ENCODE measurements around the gene CEP55.

CEP55 gene

GRCh38 chr10:93498166-93498565 is 1.8 kb downstream of the CEP55 start:
- DNase-seq (ENCODE audit: extremely low spot score) = no peak
- POLR2A ChIA-PET = no interaction called here
- CTCF ChIA-PET = no interaction called here
- TF ChIP-seq BHLHE40 (IDR thresholded peaks at IDR 0.05; ENCODE audit: borderline replicate concordance) = no peak
- TF ChIP-seq HDGF (IDR thresholded peaks at IDR 0.05; ENCODE audit: borderline replicate concordance) = no peak

GRCh38 chr10:93501650-93502049 is 5.2 kb downstream of the CEP55 start:
- ChIA-PET POLR2A (no interaction called here), CTCF (interaction anchor here (0.6 to 2.3 kb wide), 3 partner anchors 10 to 314 kb away, joined by 3 to 6 read pairs (median 4); no protein-coding TSS in a partner anchor)
- TF ChIP-seq FOXK2 (IDR thresholded peaks at IDR 0.05) (no peak), ELF4 (IDR thresholded peaks at IDR 0.05) (no peak), HDGF (IDR thresholded peaks at IDR 0.05; ENCODE audit: borderline replicate concordance) (no peak), SP1 (IDR thresholded peaks at IDR 0.05) (no peak), FOXA1 (IDR thresholded peaks at IDR 0.05) (no peak), NFRKB (IDR thresholded peaks at IDR 0.05) (no peak), L3MBTL2 (conservative IDR thresholded peaks at IDR 0.05) (no peak), ZNF384 (IDR thresholded peaks at IDR 0.05) (no peak), TARDBP (IDR thresholded peaks at IDR 0.05) (no peak), ARNT (IDR thresholded peaks at IDR 0.05) (no peak), PKNOX1 (IDR thresholded peaks at IDR 0.05) (no peak), SUZ12 (IDR thresholded peaks at IDR 0.05) (no peak), LEF1 (IDR thresholded peaks at IDR 0.05; ENCODE audit: borderline replicate concordance) (no peak), CTBP1 (IDR thresholded peaks at IDR 0.05; ENCODE audit: borderline replicate concordance) (no peak), BHLHE40 (IDR thresholded peaks at IDR 0.05; ENCODE audit: borderline replicate concordance) (no peak), FOXM1 (IDR thresholded peaks at IDR 0.05; ENCODE audit: borderline replicate concordance) (no peak)
- no peak for DNase-seq (ENCODE audit: extremely low spot score)

- no peak for DNase-seq (ENCODE audit: extremely low spot score)
- CTCF ChIA-PET = interaction anchor here (0.6 to 2.3 kb wide), 3 partner anchors 8 to 146 kb away, joined by 3 to 6 read pairs (median 4); no protein-coding TSS in a partner anchor
Measured at GRCh38 chr10:93503075-93503474, 6.7 kb downstream of the CEP55 start.

GRCh38 chr10:93505075-93505474 is 8.7 kb downstream of the CEP55 start:
- DNase-seq (ENCODE audit: extremely low spot score) = no peak
- ChIA-PET POLR2A (interaction anchor here (2.2 kb wide), 1 partner anchor 9 kb away, joined by 13 read pairs; the partner anchor contains the start of gene CEP55), CTCF (interaction anchor here (0.6 kb wide), 1 partner anchor 122 kb away, joined by 3 read pairs; no protein-coding TSS in a partner anchor)
- no peak for TF ChIP-seq HDGF (IDR thresholded peaks at IDR 0.05; ENCODE audit: borderline replicate concordance)
- no peak for TF ChIP-seq ELF4 (IDR thresholded peaks at IDR 0.05)
- no peak for TF ChIP-seq SP1 (IDR thresholded peaks at IDR 0.05)
- TF ChIP-seq CTBP1 (IDR thresholded peaks at IDR 0.05; ENCODE audit: borderline replicate concordance) = no peak
- TF ChIP-seq L3MBTL2 (conservative IDR thresholded peaks at IDR 0.05) = no peak
- TF ChIP-seq LEF1 (IDR thresholded peaks at IDR 0.05; ENCODE audit: borderline replicate concordance) = no peak
- no peak for TF ChIP-seq PKNOX1 (IDR thresholded peaks at IDR 0.05)
- no peak for TF ChIP-seq BHLHE40 (IDR thresholded peaks at IDR 0.05; ENCODE audit: borderline replicate concordance)
- no peak for TF ChIP-seq FOXM1 (IDR thresholded peaks at IDR 0.05; ENCODE audit: borderline replicate concordance)
- no peak for TF ChIP-seq NFRKB (IDR thresholded peaks at IDR 0.05)
- no peak for TF ChIP-seq FOXK2 (IDR thresholded peaks at IDR 0.05)
- TF ChIP-seq ARNT (IDR thresholded peaks at IDR 0.05) = no peak
- no peak for TF ChIP-seq FOXA1 (IDR thresholded peaks at IDR 0.05)
- TF ChIP-seq TARDBP (IDR thresholded peaks at IDR 0.05) = no peak
- no peak for TF ChIP-seq ZNF384 (IDR thresholded peaks at IDR 0.05)
- TF ChIP-seq SUZ12 (IDR thresholded peaks at IDR 0.05) = no peak

More at GRCh38 chr10:93503075-93503474, 6.7 kb downstream of the CEP55 start:
- POLR2A ChIA-PET = no interaction called here
- no peak for TF ChIP-seq SP1 (IDR thresholded peaks at IDR 0.05)
- TF ChIP-seq SUZ12 (IDR thresholded peaks at IDR 0.05) = no peak
- no peak for TF ChIP-seq ZNF384 (IDR thresholded peaks at IDR 0.05)
- TF ChIP-seq BHLHE40 (IDR thresholded peaks at IDR 0.05; ENCODE audit: borderline replicate concordance) = no peak
- no peak for TF ChIP-seq FOXA1 (IDR thresholded peaks at IDR 0.05)
- TF ChIP-seq TARDBP (IDR thresholded peaks at IDR 0.05) = no peak
- no peak for TF ChIP-seq FOXK2 (IDR thresholded peaks at IDR 0.05)
- TF ChIP-seq HDGF (IDR thresholded peaks at IDR 0.05; ENCODE audit: borderline replicate concordance) = no peak
- TF ChIP-seq L3MBTL2 (conservative IDR thresholded peaks at IDR 0.05) = no peak
- no peak for TF ChIP-seq NFRKB (IDR thresholded peaks at IDR 0.05)
- TF ChIP-seq CTBP1 (IDR thresholded peaks at IDR 0.05; ENCODE audit: borderline replicate concordance) = no peak
- TF ChIP-seq ARNT (IDR thresholded peaks at IDR 0.05) = no peak
- TF ChIP-seq ELF4 (IDR thresholded peaks at IDR 0.05) = no peak
- no peak for TF ChIP-seq PKNOX1 (IDR thresholded peaks at IDR 0.05)
- no peak for TF ChIP-seq FOXM1 (IDR thresholded peaks at IDR 0.05; ENCODE audit: borderline replicate concordance)
- no peak for TF ChIP-seq LEF1 (IDR thresholded peaks at IDR 0.05; ENCODE audit: borderline replicate concordance)

GRCh38 chr10:93509816-93510215 is 13.4 kb downstream of the CEP55 start:
- POLR2A ChIA-PET = interaction anchor here (2.4 kb wide), 1 partner anchor 14 kb away, joined by 9 read pairs; the partner anchor contains the start of gene CEP55
- CTCF ChIA-PET = interaction anchor here (0.9 to 1.1 kb wide), 2 partner anchors 131 to 134 kb away, joined by 3 read pairs; no protein-coding TSS in a partner anchor
- TF ChIP-seq ELF4 (IDR thresholded peaks at IDR 0.05) (no peak), ZNF384 (IDR thresholded peaks at IDR 0.05) (no peak), HDGF (IDR thresholded peaks at IDR 0.05; ENCODE audit: borderline replicate concordance) (no peak), SP1 (IDR thresholded peaks at IDR 0.05) (no peak), LEF1 (IDR thresholded peaks at IDR 0.05; ENCODE audit: borderline replicate concordance) (no peak), CTBP1 (IDR thresholded peaks at IDR 0.05; ENCODE audit: borderline replicate concordance) (no peak), FOXK2 (IDR thresholded peaks at IDR 0.05) (no peak), NFRKB (IDR thresholded peaks at IDR 0.05) (no peak)
- no peak for DNase-seq (ENCODE audit: extremely low spot score)

- CTCF ChIA-PET = interaction anchor here (1.0 kb wide), 2 partner anchors 30 to 136 kb away, joined by 3 to 6 read pairs; no protein-coding TSS in a partner anchor
- POLR2A ChIA-PET = no interaction called here
- TF ChIP-seq CTBP1 (IDR thresholded peaks at IDR 0.05; ENCODE audit: borderline replicate concordance) = no peak
- no peak for TF ChIP-seq BHLHE40 (IDR thresholded peaks at IDR 0.05; ENCODE audit: borderline replicate concordance)
- no peak for TF ChIP-seq SUZ12 (IDR thresholded peaks at IDR 0.05)
- no peak for TF ChIP-seq ZNF384 (IDR thresholded peaks at IDR 0.05)
- no peak for DNase-seq (ENCODE audit: extremely low spot score)
Measured at GRCh38 chr10:93512565-93512964, 16.2 kb downstream of the CEP55 start.
